HG02870 (cell line): Measurements from ENCODE around the gene STK32B.

Experiments used
- ATAC-seq: cut with Tn5 transposase; IDR thresholded peaks from one replicate; pipeline ENCODE4 v1.9.1; 2021; ENCODE audit warnings: mild to moderate bottlenecking, moderate library complexity; ENCODE audit not compliant: unreplicated experiment

STK32B gene

GRCh38 chr4:5383191-5383980 is 332.1 kb downstream of the STK32B start:
- ATAC-seq = no peak

GRCh38 chr4:5385741-5386311 is 334.5 kb downstream of the STK32B start:
- no peak for ATAC-seq

GRCh38 chr4:5386921-5387320 is 335.6 kb downstream of the STK32B start:
- ATAC-seq = no peak

- ATAC-seq = no peak
These were observed 336.2 kb downstream of the STK32B start for GRCh38 chr4:5387457-5387856.

GRCh38 chr4:5389756-5390310 is 338.6 kb downstream of the STK32B start:
- no peak for ATAC-seq

GRCh38 chr4:5391492-5391891 is 340.2 kb downstream of the STK32B start:
- no peak for ATAC-seq

- no peak for ATAC-seq
These were observed 342.7 kb downstream of the STK32B start for GRCh38 chr4:5393911-5394513.

GRCh38 chr4:5395781-5396180 is 344.5 kb downstream of the STK32B start:
- no peak for ATAC-seq

- no peak for ATAC-seq
These were observed 346.8 kb downstream of the STK32B start for GRCh38 chr4:5398056-5398455.

- ATAC-seq = no peak
These were observed 347.8 kb downstream of the STK32B start for GRCh38 chr4:5399124-5399523.

- no peak for ATAC-seq
These were observed 348.6 kb downstream of the STK32B start for GRCh38 chr4:5399790-5400421.

- ATAC-seq = no peak
These were observed 352.6 kb downstream of the STK32B start for GRCh38 chr4:5403746-5404497.

GRCh38 chr4:5409237-5409636 is 358.0 kb downstream of the STK32B start:
- ATAC-seq = no peak

GRCh38 chr4:5409972-5410618 is 358.8 kb downstream of the STK32B start:
- no peak for ATAC-seq

GRCh38 chr4:5412296-5412695 is 361.0 kb downstream of the STK32B start:
- no peak for ATAC-seq

- ATAC-seq = no peak
These were observed 361.5 kb downstream of the STK32B start for GRCh38 chr4:5412751-5413150.

GRCh38 chr4:5416637-5417036 is 365.4 kb downstream of the STK32B start:
- no peak for ATAC-seq

- ATAC-seq = no peak
These were observed 369.0 kb downstream of the STK32B start for GRCh38 chr4:5420266-5420665.

- no peak for ATAC-seq
These were observed 370.1 kb downstream of the STK32B start for GRCh38 chr4:5421416-5421815.

- no peak for ATAC-seq
These were observed 370.9 kb downstream of the STK32B start for GRCh38 chr4:5422195-5422594.
